HG02642 (cell line): ENCODE results near the gene INPP5J.
"Not testable (repeated sequence)": the region's sequence is repeated elsewhere in the genome, so short reads cannot be mapped to it uniquely, and the experiment has no call there.

Source experiments
- ATAC-seq: cut with Tn5 transposase; IDR thresholded peaks from one replicate; pipeline ENCODE4 v1.9.1; 2021; ENCODE audit warnings: mild to moderate bottlenecking; ENCODE audit not compliant: unreplicated experiment, poor library complexity

The INPP5J gene

DNA sequence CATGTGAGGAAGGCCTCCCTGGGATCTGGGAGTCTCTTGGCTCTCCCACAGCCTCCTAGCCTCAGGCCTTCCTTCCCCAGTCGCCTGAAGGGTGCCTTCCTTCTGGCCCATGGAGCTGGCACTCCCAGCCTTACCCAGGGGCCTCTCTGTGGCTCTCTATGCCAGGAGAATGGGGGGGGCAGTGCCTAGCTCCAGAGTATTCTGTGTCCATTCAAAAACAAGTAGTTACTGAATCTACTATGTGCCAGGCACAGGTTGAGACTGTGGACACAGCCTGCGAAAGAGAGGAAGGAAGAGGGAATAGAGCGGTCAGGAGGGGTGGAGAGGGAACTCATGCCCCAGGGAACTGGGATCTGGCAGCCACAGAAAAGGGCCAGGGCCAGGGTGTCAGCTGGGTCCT lies 20.3 kb downstream of the INPP5J start:
- ATAC-seq, result no peak

DNA sequence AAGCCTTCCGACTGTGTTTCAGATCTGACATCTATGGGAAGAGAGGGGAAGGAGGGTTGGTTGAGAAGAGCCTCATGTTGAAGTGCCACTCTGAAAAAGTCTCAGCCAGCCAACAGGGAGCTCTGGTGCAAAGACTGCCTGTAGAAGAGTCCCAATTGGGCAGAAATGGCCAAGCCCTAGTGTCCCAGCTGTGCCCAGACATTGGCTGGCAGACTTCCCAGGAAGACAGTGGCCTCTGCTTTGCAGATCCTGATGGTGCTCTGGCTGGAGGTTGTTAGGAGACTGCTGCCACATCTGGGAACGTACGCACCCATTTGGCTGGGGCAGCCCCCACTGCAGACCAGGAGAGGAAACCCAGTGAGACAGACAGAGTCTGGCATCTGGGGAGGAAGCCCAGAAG lies 20.8 kb downstream of the INPP5J start:
- ATAC-seq, result no peak

DNA sequence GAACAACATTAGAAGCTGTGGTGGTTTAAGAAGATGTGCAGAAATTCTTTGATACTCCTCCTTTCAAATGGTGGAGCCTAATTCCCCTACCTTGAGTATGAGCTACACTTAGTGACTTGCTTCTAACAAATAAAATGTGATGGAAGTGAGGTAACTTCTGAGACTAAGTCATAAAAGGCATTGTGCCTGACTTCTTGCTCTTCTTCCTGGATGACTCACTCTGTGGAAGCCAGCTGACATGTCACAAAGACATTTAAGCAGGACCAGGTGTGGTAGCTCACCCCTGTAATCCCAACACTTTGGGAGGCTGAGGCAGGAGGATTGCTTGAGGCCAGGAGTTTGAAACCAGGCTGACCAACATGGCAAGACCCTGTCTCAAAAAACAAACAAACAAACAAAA lies 21.5 kb downstream of the INPP5J start:
- no peak for ATAC-seq

DNA sequence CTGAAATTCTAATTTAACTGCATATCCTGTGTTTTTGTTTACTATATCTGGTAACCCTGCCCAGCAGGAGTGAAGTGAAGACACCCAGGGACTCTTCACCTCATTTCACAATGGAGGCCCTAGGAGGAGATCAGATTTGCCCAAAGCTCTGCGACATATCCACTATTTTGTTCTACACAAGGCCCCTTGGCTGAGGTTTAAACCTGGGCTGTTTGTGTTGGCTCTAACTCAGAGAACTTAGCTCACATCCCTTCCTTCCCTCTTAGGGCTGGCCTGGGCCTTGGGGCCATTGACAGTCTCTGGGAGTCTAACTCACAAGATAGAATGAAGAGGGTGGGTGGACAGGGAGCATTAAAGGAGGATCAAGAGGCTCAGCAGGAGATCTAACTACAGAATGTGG lies 25.7 kb downstream of the INPP5J start:
- ATAC-seq, result no peak

DNA sequence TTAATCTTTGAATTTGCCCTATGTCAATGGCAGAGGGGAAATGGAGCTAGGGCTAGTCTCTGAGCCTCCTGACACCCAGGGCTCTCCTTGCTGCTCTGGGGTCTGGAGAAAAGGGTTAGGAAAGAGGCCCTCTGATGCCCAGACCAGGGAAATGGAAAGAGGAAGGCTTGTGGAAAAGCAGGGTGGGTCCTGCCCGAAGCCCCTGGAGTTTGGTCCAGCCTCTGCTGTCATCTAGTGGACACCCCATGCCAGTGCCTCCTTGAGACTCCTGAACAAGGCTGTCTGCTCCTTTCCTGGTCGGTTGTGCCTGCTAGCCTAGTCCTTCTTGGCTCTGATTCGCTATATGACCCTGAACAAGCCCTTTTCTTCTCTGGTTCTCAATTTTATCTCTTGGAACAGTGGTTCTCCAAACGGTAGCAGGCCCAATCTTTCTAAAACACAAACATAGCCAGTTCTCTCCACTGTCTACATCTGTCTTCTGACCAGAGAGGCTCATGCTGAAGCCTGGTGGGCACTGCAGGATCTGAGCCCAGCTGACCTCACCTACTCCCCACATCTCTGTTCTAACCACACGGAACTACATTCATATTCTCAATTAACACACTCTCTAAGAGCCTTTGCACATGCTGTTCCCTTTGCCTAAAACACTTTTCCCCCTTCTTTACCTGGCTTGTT lies 26.3 kb downstream of the INPP5J start:
- ATAC-seq, result no peak

DNA sequence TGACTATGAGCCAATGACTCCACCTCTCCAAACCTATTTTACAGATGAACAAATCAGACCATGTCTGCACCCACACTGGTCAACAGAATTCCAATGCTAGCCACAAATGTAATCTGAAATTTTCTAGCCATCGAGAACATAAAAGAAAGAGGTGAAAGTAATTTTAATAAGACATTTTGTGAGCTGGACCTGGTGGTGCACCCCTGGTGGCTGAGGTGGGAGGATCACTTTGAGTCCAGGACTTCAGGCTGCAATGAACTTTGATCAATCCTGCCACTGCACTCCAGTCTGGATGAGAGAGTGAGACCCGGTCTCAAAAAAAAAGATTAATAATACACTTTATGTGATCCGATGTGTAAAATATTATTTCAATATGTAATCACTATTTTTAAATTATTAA lies 27.8 kb downstream of the INPP5J start:
- no peak for ATAC-seq

DNA sequence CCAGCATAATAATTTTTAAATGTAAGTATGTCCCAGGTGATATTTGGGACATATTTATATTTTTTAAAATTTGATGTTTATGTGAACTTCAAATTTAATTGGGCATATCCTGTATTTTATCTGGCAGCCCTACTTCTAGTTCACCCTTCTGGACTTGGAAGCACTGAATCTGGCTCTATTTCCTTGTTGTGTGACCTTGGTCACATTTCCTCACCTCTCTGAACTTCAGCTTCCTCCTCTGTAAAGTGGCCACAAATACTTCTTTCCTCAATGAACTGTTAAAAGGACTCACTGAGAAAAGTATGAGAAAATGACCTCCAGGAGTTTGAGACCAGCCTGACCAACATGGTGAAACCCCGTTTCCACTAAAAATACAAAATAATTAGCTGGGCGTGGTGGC lies 29.1 kb downstream of the INPP5J start:
- ATAC-seq, result no peak

DNA sequence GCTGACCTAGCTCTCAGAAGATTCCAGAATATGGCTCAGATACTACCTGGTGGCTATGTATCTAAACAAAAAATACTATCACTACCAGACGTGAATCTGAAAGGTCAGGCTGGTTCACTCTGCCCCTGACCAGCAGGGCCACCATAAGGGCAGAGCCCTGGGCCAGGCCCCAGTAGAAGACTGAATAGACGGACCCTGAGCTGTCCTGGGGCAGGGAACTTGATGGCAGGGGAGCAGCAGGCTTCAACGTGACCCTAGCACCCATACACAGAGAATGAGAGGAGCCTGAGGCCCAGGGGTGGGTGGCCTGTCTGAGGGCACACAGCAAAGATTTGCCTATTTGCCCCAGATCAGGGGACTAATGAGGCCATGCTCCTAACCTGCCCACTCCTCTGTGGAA lies 30.6 kb downstream of the INPP5J start:
- no peak for ATAC-seq

DNA sequence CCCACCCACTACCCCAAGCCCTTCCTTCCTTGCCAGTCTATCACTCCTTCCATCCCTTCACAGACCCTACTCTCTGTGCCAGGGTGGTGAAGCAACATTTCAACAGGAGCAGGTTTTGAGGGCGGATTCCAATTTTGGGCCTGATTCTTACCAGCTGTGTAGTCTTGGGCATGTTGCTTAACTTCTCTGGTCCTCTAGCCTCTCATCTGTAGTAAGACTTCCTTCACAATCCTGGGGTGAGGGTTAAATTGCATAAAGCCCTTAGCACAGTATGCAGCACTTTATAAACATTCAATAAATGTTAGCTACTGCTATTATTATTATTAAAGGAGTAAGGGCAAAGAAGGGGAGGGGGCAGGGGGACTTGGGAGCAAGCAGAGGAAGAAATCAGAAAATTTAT lies 32.2 kb downstream of the INPP5J start:
- ATAC-seq, result no peak

DNA sequence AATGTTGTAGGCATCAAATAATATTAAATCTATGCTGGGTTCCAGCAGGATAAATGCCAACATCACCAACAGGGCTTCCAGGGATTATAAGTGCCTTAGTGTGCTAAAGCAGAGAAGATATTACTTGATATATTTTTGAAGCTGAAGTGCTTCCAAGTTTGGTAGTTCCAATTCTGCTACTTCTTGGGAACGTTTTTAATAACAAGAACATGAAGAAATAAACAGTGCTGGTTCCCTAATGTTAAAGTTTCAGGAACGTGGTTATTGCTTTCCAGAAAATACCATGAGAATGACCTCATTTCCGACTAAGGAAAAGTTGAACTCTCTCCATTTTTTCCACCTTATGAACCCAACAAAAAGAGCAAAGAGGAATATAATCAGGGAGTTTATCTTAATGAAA lies 32.7 kb downstream of the INPP5J start:
- ATAC-seq, result no peak

DNA sequence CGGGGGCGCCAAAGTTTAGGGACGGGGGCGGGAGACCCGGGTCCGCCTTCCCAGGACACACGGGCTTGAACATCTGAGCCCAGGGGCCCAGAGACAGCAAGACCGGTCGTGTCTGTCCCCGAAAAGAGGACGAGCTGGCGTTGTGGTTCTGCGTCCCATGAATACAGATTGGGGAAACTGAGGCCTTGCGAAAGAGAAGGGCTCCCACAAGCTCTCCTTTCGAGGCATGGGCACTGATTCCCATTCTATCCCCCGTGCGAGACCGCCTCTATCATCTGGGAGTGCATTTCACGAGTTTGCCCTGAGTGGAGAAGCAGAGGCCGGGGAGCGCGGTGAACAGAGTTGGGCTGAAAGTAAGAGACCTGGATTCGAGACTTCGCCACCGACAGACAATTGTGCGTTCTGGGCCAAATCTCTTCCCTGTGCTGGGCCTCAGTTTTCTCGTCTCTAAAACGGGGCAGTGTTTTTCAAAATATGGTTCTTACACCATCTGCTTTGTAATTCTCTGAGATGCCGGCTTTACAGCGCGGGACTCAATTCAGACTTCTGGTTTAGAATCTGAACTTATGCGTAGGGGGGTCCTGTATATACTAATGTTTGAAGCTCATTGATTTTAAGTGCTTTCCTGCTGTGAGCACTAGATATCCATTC lies 37.7 kb downstream of the INPP5J start:
- peak; percentile 19 for ATAC-seq

DNA sequence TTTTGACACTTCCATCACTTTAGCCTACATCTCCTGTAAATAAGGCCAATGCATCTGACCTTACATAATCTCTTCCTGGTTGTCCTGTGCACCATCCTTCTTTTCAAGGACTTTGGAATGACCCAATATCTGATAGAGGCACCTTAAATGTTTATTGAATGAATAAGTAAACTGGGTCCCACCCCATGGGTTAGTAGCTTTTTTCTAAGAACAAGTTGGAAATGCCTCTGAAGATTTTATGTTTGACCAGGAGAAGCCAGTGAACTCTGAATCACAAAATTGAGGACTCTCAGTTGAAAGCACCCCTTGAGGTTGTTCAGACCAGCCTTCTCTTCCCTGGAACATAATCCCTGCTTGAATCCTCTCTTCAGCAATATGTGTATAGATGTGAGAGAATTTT lies 38.6 kb downstream of the INPP5J start:
- ATAC-seq, result no peak

DNA sequence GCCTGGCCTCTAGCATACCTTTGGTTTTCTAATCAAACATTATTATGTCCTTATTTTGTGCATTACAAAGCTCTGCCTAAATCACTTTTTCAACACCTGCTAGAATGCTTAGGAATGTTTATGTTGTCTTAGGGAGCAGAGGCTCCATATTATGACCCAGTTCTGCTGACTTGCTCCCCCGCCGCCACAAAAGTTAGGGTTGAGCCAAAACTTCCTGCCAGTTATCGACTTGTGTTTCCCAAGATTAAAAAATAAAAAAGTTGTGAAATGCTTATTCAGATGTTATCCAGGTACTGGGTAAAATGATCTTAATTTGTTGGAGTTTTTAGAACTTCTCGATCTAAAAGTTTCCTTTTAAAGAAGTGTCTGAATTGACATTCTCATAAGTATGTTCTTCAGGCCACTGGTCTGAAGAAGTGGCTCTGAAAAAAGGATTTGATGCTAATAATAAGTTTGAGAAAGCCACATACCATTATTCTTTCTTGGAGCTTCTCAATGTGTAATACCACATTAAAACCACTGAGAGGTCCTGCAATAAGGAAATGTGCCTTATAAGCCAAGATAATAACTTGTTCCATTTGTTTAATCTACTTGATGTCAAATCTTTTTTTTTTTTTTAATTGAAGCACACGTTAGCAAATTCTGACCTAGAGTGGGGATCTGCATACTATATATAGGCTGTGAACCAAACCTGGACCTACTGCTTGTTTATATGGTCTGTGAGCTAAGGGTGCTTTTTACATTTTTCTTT lies 39.4 kb downstream of the INPP5J start:
- ATAC-seq, result no peak

DNA sequence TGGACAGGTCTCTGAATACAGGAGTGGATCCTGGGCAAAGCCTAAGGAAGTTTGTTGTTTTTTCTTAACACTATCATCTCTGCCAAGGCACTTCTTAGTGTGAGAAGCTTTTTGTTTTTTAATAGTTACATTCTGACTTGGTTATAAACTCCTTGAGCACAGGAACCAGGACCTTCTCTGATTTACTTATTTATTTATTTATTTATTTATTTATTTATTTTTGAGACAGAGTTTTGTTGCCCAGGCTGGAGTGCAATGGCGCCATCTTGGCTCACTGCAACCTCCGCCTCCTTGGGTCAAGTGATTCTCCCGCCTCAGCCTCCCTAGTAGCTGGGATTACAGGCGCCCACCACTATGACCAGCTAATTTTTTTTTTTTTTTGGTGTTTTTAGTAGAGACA lies 48.2 kb downstream of the INPP5J start:
- ATAC-seq, result no peak

DNA sequence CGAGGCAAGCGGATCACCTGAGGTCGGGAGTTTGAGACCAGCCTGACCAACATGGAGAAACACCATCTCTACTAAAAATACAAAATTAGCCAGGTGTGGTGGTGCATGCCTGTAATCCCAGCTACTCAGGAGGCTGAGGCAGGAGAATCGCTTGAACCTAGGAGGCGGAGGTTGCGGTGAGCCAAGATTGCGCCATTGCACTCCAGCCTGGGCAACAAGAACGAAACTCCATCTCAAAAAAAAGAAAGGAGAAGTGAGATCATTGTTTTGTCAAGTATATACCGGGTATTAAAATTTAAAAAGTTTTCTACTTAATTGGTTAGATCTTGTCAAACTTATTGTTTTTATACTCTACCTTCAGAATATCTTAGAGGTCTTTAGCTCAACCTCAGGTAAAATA lies 49.0 kb downstream of the INPP5J start:
- not testable (repeated sequence) for ATAC-seq

DNA sequence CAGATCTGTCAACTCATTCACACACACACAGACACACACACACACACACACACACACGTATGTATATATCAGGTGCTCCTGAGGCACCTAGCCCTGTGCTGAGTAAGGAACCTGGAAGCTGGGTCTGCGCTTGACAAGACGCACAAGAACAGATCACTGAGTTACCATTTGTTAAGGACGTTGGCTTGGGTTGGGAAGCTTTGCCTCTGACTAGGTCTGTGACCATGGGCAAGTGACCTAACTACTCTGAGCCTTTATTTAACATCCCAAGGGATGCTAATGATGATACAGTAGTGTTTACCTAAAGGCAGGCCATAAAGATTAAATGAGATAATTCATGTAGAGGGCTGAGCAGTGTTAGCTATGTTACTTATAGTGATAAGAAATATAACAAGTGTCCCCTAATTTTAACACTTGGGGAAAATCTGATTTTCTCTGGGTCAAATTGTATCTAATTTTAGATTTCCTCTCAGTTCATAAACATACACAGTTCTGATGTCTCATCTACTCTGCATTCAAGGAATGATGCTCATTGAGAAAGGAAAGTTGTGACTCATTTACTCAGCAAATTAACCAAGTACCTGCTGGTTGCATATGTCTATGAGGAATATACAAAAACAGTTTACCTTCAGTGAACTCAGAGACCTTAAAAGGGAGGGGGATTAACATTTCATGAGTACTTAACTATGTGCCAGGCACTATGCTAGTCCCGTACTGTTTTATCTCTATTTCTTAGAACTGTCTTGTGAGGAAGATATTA lies 50.8 kb downstream of the INPP5J start:
- ATAC-seq, result no peak

DNA sequence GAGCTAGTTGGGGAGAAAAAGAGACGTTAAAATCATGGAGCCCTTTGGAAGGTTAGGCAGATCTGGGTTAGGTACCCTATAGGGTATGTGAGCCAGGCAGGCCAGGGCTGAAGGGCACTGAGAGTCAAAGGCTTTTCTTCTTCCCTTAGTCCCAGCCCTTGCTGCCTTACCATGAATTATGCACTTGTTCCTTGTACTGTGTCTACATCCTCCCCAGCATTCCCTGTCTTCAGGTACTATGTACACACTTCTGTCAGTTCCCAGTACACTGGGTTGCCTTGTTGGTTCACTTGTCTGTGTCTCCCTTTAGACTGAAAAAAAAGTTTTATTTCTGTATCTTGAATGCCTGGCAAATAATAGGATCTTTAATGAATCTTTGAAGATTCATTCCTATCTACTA lies 54.2 kb downstream of the INPP5J start:
- no peak for ATAC-seq

DNA sequence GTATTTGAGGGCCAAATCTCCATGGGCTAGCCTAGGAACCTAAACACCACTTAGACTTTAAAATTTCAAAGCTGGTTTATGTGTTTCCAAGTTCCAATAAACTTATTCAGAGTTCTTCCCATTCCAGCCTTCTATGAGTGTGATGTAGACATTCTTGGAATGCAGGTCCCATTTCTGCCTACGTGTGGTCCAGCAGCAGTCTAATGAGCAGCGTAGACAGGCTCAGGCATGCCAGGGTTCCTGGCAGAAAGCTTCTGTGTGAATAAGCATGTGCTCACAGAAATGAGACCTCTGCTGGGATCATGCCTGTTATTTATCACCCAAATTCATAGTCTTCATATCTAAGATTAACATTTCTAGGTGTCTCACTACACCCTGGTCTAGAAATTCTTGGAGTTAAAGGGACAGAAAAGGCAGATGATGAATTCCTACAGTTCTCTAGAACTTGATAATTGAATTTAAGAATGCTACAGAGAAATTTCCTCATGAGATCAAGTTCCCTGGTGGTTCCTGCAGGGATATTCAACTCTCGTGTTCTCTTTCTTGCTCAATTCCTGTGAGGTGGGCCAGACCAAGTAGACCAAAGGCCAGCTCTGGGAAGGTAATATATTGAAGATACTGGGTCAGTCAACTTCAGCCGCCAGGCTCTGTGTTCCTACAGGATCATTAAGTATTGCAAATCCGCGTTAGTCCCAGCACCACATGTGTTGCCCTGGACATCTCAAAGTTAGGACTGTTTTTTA lies 54.8 kb downstream of the INPP5J start:
- ATAC-seq, result no peak

DNA sequence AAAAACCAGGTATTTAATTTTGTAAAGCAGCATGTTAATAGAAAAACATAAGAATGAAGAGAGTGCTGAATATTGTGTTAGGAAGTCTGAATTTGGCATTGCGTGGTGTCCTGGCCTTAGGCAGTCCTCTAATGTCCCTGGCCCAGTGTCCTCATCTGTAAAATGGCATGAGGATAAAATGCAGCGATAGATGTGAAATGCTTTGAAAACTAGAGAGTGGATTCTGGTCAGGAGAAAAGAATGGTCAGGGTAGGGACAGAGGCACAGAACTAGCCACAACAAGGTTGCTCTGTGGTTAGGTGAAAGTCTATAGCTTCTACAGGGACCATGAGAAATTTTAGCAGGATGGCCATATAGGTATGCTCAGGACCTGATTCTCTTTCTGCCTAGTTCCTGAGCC lies 56.1 kb downstream of the INPP5J start:
- no peak for ATAC-seq

DNA sequence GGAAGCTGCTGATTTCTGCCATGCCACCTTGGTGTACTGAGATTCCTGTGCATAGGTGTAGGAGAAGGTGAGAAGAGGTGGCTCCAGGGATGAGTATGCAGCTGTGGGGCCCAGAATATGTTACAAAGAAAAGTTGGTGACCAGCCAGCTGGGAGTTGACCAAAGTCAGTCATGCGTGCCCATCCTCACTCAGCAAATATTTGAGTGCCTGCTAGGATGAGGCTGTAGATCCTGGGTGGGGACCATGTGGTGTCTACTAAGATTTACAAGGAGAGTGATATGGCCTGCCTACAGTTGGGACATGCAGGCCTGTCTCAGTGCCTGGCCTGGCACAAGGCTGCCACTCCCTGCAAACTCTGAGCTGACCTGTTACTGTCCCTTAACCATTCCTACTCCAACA lies 56.6 kb downstream of the INPP5J start:
- ATAC-seq, result no peak
